ENCODE data around the gene FAM50A.

The FAM50A gene

DNA sequence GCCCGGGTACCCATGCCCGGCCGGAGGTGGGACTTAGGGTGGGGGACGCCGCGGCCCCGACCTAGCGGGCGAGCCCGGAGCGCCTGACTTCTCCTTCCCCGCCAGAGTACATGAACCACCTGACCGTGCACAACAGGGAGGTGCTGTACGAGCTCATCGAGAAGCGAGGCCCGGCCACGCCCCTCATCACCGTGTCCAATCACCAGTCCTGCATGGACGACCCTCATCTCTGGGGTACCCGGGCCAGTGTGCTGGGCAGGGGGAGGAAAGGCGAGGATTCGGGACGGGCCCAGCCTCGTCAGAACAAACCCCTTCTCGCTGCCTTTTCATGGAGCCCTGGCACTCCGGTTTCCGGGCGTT is 32.0 kb upstream of the FAM50A start:
- peak in 9 of 10 donors; percentile 25 to 94 (median 60) for DNase-seq
- intact Hi-C loops (cut with DNase I), result no loop called here

DNA sequence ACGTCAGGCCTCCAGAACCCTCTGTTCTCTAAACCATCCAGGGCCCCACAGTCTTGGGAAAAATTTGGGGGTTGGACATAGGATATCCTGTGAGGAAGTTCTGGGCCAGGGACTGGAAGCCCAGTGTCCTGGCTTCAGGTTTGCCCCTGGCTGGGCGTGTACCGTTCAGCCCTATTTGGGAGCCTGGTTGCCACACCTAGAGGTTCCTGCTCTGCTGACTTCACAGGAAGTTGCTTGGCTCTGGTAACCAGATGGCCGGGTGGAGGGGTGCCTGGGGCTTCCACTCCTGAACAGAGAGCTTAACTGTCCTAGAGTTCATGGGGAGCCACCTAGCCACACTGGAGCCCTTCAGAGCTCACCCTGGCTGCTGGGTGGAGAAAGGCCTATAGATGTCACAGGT is 31.5 kb upstream of the FAM50A start:
- DNase-seq, result no peak
- intact Hi-C loops (cut with DNase I), result no loop called here

DNA sequence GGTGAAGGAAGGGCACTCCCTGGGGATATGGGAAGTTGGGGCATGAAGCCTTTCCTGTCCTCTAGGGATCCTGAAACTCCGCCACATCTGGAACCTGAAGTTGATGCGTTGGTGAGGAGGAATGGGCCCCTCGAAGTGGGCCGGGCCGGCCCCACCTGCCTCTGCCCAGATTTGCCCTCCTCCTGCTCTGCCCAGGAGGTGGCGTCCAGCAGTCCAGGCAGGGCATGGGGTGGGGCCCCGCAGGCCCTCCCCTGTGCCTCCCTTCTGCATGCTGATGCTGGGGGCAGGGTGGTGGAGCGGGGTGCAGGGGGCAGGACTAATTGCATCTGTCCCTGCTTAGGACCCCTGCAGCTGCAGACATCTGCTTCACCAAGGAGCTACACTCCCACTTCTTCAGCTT is 30.8 kb upstream of the FAM50A start:
- no peak for DNase-seq
- intact Hi-C loops (cut with DNase I), result no loop called here

DNA sequence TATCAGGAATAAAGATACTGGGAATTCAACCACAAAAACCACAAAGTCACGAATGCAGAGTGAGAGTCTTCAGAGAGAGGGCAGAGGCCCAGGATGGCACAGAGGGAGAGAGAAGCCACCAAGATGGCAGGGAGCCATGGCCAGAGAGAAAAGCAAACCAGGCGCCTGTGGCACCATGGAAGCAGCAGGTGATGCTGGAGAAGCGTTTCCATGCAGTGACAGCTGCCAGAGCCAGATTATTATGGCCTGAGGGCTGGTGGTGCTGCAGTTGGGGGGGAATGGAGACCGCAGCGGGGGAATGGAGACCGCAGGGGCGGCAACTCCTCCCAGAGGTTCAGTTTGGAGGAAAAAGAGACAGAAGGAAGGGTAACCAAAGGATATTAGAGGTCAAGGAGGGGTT is 26.8 kb upstream of the FAM50A start:
- intact Hi-C loops (cut with DNase I), result no loop called here
- no peak for DNase-seq

DNA sequence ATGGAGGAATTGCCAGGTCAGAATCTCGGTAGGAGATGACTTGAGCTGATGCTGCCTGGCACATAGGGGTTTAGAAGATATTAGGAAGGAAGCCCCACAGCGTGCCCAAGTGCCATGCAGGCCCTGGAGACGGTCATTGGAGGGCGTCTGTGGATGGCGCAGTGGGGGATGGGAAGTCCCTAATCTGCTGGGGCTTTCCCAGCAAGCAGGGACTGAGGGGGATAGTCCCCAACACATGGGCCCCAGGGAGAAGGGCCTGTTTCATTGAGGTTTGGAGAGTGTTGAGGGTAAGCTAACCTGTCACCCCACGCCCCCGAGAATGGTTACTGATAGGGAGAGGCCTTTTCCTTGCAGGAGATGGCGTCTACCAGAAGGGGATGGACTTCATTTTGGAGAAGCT is 24.8 kb upstream of the FAM50A start:
- DNase-seq, result no peak
- intact Hi-C loops (cut with DNase I), result no loop called here

DNA sequence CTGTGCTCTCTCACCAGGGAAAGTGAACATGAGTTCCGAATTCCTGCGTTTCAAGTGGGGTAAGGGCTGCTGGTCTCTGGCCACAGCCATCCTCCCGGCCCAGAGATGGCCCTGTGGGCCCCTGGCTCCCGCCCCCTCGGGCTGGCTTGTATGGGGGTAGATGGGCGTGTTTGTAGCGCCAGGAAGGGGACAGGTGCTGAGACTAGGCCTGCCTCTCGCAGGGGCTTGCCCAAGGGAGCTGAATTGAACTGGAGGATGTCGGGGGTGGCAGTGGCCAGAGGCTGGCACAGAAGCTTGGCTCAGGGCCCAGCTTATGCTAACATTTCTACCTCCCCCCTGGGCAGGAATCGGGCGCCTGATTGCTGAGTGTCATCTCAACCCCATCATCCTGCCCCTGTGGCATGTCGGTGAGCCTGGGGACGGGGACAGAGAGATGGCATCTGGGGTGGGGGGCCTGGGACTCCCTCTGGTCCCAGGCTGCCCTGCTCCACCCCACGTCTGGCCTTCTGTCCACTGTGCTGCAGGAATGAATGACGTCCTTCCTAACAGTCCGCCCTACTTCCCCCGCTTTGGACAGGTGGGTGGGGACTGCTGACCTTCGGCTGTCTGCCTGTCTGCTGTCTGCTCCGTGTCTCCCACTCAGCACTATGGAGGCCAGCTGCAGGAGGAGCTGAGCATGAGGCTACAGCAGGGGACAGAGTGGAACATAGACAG is 24.1 kb upstream of the FAM50A start:
- DNase-seq, result no peak
- intact Hi-C loops (cut with DNase I), result no loop called here

DNA sequence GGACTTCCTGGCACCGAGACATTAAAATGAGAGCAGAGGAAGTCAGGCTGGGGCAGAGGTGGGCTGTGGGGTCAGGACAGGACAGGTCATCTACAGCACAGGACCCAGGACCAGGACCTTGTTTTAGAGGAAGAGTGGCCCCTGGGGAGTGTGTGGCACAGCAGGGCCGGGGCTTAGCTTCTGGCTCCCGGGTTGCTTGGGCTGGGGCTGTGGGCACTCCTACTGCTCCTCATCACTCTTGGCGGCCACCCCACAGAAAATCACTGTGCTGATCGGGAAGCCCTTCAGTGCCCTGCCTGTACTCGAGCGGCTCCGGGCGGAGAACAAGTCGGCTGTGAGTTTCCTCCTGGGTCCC is 23.6 kb upstream of the FAM50A start:
- no peak for DNase-seq
- intact Hi-C loops (cut with DNase I), result no loop called here

DNA sequence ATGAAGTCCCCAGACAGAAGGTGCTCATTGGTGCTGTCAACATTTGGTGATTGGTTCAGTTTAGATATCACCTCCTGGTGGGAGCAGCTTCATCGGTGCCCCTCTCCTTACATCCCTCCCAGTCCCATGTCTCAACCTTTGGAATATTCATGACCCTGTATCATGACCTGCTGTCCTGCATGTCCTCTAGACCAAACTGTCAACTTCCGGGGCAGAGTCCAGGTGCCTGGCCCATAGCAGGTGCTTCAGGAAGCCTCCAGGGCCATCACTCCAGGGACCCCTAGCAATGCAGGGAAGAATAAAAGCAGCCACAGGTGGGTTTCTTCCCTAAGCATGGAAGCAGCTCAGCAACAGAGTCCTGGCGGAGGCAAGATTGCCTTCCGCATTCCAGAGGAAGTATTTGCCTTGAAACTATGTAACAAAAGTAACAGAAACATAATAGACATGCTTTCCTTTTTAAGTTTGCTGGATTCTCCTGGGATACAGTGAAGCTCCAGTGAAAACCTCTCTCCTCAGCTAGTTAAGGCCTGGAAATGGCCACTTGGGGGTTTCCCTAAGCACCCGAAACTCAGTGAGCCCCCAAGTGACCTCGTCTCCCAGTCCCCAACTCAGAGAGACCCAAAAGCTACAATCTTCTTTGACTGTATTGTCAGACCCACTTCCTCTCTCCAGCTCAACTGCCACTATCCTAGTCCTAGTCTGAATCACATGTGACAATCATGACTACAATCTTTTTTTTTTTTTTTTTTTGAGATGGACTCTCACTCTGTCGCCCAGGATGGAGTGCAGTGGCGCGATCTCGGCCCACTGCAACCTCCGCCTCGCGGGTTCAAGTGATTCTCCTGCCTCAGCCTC is 16.8 kb upstream of the FAM50A start:
- intact Hi-C loops (cut with DNase I), result no loop called here
- no peak for DNase-seq

DNA sequence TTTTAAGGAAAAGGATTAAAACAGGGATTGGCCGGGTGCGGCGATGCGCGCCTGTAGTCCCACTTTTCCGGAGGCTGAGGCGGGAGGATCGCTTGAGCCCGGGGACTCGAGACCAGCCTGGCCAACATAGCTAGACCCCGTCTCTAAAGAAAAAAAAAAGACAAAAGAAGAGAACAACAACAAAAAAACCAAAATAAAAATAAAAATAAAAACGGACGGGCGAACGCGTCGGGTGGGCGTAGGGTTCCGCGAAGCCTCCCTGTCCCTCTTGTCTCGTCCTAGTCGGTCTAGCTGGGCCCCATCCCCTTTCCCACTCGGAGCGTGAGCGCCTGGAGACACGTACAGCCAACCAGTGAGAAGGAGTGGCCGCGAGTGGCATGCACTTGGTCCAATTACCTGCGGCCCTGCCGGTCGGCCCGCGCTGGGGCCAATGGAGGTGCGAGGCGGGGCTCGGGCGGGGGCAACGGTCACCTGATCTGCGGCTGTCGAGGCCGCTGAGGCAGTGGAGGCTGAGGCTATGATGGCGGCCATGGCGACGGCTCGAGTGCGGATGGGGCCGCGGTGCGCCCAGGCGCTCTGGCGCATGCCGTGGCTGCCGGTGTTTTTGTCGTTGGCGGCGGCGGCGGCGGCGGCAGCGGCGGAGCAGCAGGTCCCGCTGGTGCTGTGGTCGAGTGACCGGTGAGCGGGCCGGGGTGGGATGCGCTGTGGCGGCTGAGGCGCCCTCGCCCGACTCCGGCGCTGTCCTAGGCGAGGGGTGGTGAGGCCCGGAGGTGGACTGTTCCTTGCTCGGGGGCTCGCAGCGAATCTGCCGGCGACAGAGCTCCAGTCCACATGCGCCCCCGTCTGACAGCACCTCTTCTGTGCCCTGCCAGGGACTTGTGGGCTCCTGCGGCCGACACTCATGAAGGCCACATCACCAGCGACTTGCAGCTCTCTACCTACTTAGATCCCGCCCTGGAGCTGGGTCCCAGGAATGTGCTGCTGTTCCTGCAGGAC is 15.5 kb upstream of the FAM50A start, which contains the start of gene ATP6AP1:
Gene ATP6AP1, plus strand, starts transcription at position 502 of the 996 bp plus-strand sequence. Its CDS starts 16 bp downstream, at position 518.
- intact Hi-C loops (cut with DNase I), result no loop called here

DNA sequence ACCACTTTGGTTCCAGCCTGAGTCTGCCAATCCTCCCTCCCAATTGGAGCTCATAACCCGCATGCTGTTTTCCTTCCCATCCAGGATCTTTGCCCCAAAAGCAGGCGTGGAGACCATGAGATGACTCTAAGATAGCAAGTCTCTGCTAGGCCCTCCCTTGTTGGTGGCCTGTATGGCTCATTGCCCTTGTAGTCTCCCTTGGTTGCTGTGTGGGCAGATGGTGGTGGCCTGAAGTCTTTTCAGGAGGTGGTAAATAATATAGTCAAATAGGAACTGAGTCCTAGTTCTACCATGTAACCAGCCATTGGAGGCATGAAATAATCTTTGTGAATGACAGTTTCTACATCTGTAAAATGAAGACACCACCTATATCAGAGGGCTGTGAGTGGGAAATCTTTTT is 14.2 kb upstream of the FAM50A start:
- intact Hi-C loops (cut with DNase I), result no loop called here
- DNase-seq, result no peak

More for the DNA sequence above, 15.5 kb upstream of the FAM50A start, which contains the start of gene ATP6AP1:
- peak; percentile 86 to 99 (median 88) for DNase-seq

DNA sequence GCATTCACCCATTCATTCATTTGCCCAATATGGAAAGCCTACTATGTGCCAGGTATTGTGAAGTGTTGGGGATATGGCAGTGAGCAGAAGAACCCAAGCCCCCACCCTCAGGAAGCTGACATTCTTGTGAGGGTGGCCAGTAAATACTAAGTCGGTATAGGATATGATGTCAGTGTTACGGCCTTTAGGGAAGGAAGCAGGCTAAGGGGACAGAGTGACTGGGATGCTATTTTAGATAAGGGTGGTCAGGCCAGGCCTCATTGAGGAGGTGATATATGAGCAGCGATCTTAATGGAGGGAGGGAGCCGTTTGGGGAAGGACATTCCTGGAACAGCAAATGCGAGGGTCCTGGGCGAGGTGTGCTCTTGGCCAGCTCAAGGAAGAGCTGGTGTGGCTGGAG is 13.5 kb upstream of the FAM50A start:
- no peak for DNase-seq
- intact Hi-C loops (cut with DNase I), result no loop called here

DNA sequence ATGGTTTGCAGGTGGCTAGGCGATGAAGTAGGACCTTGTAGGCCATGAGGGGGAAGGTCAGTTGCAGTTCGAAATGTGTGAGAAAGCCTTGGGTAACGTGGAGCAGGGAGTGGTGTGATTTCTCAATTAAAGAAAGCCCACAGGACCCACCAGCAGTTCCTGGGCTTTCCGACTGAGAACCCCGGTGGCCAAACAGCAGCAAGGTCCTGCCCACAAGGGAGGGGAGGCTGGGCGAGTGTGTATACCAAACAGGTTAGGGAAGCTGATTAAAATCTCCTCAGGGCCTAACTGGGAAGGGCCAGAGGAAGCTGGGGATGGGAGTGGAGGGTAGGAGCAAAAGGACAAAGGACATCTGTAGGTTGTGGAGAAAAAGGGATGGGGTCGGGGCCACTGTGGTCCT is 13.0 kb upstream of the FAM50A start:
- intact Hi-C loops (cut with DNase I), result no loop called here
- DNase-seq, result no peak

DNA sequence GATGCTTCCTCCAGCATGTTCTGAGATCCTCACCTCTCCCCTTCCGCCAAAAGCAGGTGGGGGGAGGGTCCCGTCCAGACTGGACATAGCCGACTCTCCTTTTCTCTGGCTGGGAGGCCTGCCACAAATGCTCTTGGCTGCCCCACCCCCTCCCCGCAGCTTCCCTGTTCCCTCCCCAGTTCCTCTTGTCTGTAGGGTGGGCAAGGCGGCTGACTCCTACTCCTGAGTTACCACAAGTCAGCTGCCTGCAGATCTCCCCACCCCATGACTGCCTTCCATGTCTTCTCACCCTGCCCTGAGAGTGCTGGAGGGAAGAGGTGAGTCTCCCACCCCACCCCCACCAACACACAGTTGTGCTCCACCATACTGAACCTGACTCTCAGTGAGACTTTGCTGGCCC is 12.6 kb upstream of the FAM50A start:
- DNase-seq, result no peak
- intact Hi-C loops (cut with DNase I), result no loop called here

DNA sequence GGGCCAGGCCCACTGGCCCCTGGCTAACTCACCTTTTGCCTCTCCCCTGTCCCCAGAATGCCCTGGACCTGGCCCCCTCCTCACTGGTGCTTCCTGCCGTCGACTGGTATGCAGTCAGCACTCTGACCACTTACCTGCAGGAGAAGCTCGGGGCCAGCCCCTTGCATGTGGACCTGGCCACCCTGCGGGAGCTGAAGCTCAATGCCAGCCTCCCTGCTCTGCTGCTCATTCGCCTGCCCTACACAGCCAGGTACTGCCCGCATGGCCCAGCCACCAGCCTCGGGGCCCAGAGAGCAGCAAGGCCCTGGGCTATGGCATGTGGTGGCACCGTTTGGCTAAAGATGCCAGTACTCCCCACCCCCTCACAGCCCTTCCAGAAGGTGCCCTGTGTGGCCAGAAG is 11.7 kb upstream of the FAM50A start:
- intact Hi-C loops (cut with DNase I), result no loop called here
- no peak for DNase-seq

DNA sequence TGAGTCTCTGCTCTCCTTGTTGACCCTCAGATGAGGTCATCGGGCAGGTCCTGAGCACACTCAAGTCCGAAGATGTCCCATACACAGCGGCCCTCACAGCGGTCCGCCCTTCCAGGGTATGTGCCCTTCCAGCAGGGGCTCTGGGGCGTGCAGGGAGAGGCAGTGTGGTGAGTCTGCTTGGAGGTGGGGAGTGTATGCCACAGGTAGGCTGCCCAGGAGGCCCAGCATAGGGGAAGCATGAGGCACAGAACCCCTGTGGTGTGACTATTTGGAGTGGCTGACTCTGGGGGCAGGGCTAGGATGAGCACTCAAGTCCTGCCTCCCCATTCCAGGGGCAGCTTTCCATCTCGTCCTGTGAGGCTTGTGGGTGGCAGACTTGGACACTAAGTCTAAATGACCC is 10.3 kb upstream of the FAM50A start:
- intact Hi-C loops (cut with DNase I), result no loop called here
- DNase-seq, result no peak

DNA sequence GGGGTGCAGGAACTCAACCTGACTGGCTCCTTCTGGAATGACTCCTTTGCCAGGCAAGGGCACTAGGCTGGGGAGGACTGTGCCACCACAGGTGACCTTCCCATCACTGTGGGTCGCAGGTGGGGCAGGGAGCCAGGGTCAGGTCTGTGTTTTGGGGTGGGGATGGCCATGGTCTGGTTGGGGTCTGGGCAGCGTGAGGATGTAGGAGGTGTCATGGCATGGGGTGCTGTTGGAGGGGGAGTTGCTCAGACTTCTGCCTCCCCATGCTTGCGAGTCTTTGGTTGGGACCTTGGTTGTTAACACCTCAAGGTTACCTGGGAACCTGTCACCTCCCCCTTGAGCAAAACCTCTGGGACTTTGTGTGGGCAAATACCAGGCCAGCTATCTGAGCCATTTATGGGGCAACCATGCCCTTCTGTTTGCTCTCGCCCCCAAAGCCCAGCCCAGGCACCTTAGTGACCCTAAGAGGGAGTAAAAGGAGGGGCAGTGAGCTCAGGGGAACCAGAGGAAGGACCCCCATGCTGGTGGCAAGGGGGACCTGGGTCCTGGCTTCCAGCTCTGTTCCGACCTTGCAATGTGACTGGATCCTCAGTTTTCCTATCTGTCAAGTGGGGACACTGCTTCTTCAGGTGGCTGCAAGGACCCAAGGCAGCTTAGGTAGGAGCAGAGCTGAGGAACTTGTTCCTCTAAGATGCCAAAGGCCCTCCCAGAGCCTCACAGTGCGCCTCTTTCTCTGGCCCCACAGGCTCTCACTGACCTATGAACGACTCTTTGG is 9.4 kb upstream of the FAM50A start:
- intact Hi-C loops (cut with DNase I), result no loop called here

DNA sequence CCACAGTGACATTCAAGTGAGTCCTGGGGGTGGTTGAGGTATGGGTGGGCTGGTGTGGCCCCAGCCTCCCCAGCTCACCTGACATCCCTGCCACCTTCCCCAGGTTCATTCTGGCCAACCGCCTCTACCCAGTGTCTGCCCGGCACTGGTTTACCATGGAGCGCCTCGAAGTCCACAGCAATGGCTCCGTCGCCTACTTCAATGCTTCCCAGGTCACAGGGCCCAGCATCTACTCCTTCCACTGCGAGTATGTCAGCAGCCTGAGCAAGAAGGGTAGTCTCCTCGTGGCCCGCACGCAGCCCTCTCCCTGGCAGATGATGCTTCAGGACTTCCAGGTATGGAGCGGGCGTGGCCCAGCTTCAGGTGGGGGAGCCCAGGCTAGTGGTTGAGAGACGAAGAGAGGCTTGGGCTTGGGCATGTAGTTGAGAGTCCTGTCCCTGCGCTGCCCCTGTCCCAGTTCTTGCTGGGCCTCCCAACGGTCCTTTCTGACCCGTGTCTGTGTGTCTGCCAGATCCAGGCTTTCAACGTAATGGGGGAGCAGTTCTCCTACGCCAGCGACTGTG is 8.7 kb upstream of the FAM50A start:
- intact Hi-C loops (cut with DNase I), result no loop called here
- DNase-seq, result peak in 1 of 10 donors; percentile 73

More for the DNA sequence above, 9.4 kb upstream of the FAM50A start:
- DNase-seq, result no peak

DNA sequence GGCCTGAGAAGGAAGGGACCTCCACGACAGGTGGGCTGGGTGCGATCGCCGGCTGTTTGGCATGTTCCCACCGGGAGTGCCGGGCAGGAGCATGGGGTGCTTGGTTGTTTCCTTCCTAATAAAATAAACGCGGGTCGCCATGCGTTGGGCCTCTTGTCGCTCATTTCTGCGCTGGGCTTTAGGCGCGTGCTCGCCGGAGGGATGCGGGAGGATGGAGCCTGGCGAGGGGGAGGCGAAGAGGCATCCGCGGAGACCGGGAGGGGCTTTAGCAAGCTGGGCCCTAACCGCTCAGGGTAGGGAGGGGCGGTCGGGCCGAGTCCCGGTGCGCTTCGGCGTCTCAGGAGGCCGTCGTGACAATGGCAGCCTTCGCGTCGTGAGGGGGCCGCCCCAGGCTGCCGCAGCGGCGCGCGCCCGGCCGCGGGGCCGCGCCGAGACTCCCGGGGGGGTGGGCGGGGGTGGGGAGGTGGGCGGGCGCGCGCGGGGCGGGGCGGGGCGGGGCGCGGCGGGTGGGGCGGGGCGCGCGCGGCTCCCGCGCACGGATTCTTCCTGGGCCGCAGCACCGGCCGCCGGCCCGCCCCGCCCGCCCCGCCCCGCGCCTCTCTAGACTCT is 7.5 kb upstream of the FAM50A start:
- intact Hi-C loops (cut with DNase I), result loop anchor here (2.0 kb wide), 1 partner anchor 50 kb away; the partner anchor contains the start of gene UBL4A
- peak in 2 of 10 donors; percentile 39 to 90 for DNase-seq

Data from posterior cingulate gyrus (tissue), 11 donors.